ENCODE measurements around the gene NUPR2.
"Not testable (repeated sequence)": the region's sequence is repeated elsewhere in the genome, so short reads cannot be mapped to it uniquely, and the experiment has no call there.

Gene NUPR2

DNA sequence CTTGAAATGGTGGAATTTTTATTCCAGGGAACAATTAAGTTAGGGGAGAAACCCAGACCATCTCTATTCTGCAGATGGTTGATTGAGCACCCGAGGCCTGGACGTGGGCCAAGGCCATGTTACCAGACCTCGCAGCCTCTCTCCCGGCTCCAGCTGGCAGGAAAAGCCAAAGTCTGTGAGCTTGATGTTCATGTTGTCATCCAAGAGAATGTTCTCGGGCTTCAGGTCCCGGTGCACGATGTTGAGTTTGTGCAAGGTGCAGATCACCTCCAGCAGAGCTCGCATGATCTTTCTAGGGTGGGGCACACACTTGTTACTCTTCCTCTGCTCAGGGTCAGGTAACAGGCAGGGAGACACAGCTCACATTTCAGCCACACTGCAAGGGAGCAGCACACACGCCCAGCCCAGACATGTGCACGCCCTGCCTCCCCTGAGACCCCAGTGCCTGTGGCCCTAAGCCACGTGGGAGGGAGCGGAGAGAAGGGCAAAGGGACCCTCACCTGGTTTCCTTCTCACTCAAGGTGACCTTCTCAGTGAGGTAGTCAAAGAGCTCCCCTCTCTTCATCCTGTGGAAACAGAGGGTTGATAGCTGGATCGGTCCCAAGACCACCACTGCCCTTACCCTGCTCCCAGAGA lies 32.9 kb downstream of the NUPR2 start:
- DNase-seq: no peak

GRCh38 chr7:56081626-56082340 lies 34.4 kb downstream of the NUPR2 start:
- DNase-seq: no peak

- DNase-seq: not testable (repeated sequence)
Observed at GRCh38 chr7:56080726-56081435, 35.3 kb downstream of the NUPR2 start.

DNA sequence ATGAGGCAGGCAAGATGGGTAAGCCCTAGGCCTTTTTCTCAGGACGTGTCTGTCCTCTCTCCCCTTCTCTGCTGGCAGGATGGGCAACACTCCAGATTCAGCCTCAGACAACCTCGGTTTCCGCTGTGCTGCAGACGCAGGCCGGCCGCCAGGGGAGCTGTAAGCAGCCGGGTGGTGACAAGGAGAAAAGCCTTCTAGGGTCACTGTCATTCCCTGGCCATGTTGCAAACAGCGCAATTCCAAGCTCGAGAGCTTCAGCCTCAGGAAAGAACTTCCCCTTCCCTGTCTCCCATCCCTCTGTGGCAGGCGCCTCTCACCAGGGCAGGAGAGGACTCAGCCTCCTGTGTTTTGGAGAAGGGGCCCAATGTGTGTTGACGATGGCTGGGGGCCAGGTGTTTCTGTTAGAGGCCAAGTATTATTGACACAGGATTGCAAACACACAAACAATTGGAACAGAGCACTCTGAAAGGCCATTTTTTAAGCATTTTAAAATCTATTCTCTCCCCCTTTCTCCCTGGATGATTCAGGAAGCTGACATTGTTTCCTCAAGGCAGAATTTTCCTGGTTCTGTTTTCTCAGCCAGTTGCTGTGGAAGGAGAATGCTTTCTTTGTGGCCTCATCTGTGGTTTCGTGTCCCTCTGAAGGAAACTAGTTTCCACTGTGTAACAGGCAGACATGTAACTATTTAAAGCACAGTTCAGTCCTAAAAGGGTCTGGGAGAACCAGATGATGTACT lies 36.6 kb downstream of the NUPR2 start:
- DNase-seq: no peak

- DNase-seq: no peak
Observed at GRCh38 chr7:56078196-56078595, 38.0 kb downstream of the NUPR2 start.

DNA sequence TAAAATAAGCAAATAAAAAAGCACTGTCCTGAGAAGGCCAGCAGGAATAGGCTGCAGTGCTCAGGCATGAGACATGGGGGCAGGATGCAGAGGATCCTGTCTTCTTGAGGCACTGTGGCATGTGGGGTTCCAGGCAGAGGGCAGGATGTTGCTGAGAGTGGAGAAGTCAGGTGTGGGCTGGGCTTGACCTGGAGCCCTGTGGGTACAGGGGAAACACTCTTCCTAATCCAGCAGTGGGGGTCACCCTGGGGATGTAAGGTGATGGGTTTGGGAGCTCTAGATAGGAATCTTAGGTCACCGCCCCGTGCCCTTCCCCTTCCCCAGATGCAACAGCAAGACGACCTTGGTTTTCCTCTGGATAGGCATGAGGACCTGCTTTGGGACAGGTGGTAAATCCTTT lies 38.5 kb downstream of the NUPR2 start:
- no peak for DNase-seq

GRCh38 chr7:56074371-56074791 lies 41.8 kb downstream of the NUPR2 start:
- DNase-seq: peak; percentile 78 to 86

DNA sequence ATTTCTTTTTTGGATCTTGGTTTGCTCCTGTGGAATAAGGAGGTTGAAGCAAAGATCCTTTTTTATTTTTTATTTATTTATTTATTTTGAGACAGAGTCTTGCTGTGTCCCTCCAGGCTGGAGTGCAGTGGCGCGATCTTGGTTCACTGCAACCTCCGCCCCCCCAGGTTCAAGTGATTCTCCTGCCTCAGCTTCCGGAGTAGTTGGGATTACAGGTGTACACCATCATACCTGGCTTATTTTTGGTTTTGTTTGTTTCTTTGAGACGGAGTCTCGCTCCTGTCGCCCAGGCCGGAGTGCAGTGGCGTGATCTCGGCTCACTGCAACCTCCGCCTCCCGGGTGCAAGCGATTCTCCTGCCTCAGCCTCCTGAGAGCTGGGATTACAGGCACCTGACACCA lies 49.8 kb downstream of the NUPR2 start:
- DNase-seq: not testable (repeated sequence)
